Hindlimb muscle (tissue), 1 donor: ENCODE data around the gene FUBP3. TPM values are rescaled to one million over a fixed set of nuclear protein-coding genes. Genes with fewer than 3 reads are reported as not detected.
"Not testable (repeated sequence)": the region's sequence is repeated elsewhere in the genome, so short reads cannot be mapped to it uniquely, and the experiment has no call there.

Source experiments
- DNase-seq: peaks from one replicate; pipeline ENCODE4 v3.0.0-alpha.2; 2013
- polyA plus RNA-seq: library from polyadenylated mRNA; unstranded; fragments of 120-200 nt; gene quantifications from one replicate; pipeline ENCODE4 v1.2.1, GENCODE V29; 2013; ENCODE audit not compliant: insufficient read length

FUBP3 gene
- polyA plus RNA-seq, 1 donor = 43.4 TPM

DNA sequence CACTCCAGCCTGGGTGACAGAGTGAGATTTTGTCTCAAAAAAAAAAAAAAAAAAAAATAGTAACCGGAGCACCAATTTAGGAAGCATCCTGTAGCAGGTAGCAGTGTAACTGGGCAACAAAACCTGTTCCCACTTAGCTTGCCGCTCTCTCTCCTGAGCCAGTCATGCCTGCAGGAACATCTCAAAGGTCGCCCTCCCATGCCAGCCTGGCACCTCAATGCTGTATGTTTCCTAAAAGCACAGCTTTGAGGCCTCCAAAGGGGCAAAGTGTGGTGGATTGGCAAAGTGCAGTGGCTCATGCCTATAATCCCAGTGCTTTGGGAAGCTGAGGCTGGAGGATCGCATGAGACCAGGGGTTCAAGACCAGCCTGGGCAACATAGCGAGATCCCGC lies 22.3 kb upstream of the FUBP3 start:
- DNase-seq = no peak

DNA sequence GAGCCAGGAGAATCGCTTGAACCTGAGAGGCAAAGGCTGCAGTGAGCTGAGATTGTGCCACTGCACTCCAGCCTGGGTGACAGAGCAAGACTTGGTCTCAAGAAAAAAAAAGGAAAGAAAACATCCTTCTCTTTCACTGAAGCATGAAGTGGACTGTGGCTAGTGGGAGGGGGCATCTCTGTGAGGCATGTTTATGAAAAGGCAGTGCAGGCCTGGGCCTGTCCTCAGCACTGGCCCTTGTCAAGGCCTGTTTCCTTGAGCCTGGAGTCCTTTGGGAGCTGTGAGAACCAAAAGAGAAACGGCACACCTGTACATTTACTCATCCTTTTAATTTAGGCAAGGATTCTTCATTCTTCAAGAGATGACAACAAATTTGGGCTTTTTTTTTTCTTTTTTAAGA lies 18.3 kb upstream of the FUBP3 start:
- DNase-seq = no peak

DNA sequence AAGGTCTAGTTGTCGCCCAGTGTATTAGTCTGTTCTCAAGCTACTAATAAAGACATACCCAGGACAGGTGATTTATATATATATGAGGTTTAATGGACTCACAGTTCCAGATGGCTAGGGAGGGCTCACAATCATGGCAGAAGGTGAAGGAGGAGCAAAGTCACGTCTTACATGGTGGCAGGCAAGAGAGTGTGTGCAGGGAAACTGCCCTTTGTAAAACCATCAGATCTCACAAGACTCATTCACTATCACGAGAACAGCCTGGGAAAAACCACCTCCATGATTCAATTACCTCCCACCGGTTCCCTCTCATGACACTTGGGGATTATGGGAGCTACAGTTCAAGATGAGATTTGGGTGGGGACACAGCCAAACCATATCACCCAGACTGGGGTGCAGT lies 16.9 kb upstream of the FUBP3 start:
- DNase-seq = not testable (repeated sequence)

DNA sequence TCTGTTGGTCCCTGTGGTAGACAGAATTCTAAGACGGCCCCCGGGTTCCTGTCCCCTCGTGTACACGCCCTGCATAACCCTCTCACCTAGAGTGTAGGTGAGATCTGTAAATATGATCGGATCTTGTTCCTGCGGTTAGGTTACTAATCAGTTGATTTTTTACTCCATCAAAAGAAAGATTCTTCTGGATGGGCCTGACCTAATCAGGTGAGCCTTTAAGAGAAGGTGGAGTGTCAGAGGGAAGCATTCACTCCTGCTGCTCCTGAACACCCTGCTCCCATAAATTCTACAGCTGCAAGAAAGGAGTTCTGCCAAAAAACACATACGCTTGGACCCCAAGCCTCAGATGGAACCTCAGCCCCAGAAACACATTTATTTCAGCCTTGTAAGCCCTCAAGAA lies 15.6 kb upstream of the FUBP3 start:
- DNase-seq = no peak

DNA sequence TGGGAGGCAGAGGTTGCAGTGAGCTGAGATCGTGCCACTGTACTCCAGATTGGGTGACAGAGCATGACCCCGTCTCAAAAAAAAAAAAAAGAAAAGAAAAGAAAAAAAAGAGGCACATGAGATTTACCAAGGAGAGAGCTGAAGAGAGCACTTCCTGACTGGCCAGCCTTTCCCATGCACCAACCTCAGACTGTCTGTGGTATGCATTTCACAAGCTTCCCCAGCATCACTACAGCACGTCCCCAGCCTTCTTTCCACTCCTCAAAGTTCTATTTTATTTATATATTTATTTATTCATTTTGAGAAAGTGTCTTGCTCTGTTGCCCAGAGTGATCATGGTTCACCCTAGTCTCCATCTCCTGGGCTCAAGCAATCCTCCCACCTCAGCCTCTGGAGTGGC lies 13.6 kb upstream of the FUBP3 start:
- DNase-seq = no peak

DNA sequence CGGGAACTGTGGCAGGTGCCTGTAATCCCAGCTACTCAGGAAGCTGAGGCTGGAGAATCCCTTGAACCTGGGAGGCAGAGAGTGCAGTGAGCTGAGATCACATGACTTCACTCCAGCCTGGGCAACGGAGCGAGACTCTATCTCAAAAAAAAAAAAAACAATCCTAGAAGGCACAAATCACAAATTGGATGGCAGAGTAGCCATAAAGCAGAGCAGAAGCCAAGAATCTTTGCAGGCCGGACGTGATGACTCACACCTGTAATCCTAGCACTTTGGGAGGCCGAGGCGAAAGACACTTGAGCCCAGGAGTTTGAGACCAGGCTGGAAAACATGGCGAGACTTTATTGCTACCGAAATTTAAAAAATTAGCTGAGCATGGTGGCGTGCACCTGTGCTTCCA lies 9.2 kb upstream of the FUBP3 start:
- no peak for DNase-seq

DNA sequence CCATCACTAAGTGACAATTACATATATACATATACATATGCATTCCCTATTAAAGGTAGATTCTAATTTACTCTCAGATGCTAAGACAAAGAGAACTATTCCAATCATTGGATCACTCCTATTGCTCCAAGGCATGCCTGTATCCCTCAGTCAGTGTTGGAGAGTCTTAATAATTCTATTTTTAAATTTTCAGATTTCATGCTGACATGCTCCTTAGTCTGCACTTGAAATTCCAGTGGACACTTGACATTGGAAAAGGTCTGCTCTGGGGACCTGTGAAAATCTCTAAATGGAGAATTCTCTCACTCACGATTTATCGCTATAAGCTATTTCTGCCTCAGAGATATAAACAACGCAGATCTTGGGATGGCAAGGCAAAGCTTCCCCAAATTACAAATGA lies 3.9 kb upstream of the FUBP3 start:
- no peak for DNase-seq

DNA sequence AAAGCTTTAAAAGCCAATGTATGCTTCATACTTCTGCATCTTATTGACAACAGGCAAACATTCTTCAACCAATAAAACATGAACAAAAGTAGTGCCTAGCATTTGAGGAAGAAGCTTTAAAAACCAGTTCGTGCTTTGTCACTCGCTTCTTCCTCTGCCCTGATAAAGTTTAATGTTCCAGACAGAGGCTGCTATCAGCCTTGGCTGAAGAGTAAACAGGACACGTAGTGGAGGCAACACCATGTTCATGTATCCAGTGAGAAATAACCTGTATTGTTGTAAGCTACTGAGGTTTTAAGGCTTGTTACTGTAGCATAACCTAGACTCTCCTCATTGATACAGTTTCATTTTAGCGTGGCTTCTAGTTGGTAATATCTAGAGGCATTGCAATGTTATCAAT lies 3.2 kb upstream of the FUBP3 start:
- DNase-seq = no peak

DNA sequence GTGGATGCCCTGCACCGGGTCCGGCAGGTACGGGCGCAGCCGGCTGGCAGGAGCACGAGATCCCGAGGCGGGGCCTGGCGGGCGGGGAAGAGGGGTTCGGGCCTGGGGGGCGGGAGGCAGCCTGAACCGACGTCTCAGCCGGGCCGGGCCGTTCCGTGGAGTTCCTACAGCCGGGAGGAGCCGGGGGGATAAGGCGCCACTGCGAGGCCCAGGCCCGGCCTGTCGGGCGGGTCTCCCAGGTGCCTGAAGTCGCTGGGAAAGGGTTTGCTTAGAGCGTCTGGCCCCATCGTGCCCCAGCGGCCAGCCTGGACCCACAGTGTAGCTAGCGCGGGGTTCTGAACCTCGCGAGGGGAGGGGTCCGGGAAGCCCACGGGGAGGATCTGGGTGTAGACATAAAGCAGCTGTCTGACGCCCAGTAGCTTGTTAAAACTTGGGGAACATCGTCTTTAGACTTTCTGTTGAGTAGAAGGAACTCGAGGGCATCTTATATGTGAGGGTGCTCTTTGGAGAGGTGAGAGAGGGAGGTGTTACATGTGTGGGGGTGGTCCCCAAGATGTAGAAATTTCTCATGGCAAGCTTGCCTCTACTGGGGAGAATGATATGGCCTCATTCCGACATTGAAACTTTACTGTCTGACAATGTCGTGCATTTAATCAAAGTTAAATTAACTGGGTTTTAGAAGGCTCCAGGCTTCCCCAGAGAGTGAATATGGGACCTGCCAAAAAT lies 524 bp downstream of the FUBP3 start:
- no peak for DNase-seq

DNA sequence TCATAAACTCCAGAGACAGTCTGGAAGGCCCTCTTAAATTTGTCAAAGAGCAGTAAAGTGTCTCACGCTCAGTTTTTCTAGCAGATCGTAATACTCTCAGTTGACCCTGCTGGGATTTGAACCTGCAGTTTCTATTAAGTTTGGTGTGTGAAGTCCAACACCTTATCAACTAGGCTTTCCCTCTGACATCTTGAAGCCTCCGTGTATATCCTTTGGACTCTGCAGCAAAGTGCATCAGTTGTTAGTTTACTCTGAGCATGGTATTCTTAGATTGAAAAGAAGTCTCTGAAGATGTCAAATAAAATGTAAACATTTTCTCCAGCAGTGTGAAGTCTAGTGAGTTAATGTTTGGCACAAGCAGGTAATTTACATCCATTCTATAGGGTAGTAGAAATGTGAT lies 2.4 kb downstream of the FUBP3 start:
- DNase-seq = no peak

DNA sequence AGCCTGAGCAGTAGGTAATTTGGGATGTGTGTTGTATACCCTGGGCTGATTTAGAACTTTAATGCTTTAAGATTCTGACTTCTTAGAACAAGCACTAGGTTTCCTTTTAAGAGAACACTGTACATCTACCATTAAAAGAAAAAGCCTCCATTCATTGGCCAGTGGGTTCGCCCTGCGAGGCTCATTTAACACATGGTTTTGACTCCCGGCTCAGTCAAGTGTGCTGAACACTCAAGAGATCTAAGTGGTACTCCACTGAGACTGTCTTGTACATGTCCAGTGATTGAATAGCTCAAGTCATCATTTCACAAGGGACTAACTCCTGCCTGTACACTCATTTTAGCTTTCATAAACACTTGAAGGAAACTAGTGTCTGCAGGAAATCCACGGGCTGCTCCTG lies 3.9 kb downstream of the FUBP3 start:
- DNase-seq = no peak

DNA sequence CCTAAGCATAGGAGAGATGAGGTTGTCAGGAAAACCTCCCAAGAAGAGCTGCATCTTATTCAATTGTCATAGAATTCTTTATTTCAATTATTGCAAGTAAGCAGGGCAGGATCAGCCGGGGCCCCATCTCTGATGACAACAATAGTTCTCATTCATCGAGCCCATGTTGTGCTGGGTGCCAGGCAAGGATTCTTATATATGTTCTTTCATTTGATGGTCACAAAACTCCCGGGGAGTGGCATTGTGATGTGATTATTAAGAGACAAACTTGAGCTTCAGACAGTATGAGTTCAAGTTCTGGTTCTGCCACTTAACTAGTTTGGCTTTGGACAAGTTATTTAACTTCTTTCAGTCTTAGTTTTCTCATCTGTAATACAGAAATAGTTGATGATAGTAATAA lies 8.5 kb downstream of the FUBP3 start:
- no peak for DNase-seq

DNA sequence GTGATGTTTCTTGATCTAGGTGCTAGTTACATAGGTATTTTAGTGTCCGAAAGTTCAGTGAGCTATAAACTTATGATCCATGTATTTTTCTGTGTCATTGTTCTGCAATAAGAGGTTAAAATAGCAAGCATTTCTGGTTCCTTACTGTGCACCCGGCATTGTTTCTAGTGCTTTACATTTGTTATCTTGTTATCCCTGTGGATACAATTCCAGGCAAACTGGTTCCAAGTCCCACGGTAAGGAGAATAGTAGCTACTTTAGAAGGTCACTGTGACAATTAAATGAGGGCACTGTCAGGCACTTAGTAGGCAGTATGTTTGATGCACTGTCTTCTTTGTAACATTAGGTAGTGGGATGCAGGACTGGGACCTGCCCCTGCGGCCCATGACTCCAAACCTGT lies 9.0 kb downstream of the FUBP3 start:
- no peak for DNase-seq

DNA sequence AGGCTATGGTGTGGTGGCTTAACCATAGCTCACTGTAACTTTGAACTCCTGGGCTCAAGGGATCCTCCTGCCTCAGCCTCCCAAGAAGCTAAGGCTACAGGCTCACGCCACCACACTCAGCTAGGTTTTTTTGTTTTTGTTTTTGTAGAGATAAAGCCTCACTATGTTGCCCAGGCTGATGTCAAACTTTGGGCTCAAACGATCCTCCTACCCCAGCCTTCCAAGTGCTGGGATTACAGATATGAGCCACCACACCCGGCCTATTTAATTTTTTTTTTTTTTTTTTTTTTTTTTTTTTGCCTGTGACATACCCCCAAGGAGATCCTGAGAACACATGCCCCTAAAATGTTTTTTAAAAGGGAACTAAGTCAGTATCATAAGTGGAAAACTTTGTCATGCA lies 10.4 kb downstream of the FUBP3 start:
- DNase-seq = no peak

DNA sequence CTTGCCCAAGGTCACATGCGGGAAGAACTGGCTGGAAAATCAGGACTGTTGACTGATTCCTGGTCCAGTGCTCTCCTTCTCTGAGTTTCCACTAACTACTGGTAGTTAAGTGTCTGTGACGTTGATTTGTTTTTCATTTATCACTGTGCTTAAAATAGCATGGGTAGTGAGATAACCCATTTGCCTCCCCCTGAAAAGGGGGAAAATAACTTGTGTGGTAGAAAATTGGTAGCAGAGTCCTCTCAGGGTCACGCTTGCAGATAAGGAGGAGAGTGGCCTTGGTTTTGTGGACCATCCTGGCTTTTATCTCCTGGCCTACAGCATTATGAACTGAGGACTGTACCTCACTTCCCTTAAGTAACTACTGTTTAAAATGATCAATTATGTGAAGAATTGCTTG lies 10.9 kb downstream of the FUBP3 start:
- DNase-seq = no peak

DNA sequence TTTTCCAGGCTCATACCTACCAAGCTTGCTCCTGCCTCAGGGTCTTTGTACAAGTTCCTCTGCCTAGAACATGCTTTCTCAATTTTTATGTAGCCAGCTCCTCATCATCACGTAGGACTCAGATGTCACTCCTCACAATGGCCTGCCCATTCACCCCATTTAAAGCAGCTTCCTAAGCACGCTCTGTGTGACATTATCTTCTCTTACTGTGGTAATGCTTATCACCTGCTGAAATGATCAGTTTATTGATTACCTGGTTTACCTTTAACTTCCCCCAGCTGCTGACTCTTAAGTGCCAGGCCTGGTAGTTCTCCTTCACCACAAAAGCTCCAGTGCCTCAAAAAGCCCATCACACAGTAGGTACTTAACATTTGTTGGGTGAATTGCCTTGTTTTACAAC lies 13.6 kb downstream of the FUBP3 start:
- DNase-seq = no peak

DNA sequence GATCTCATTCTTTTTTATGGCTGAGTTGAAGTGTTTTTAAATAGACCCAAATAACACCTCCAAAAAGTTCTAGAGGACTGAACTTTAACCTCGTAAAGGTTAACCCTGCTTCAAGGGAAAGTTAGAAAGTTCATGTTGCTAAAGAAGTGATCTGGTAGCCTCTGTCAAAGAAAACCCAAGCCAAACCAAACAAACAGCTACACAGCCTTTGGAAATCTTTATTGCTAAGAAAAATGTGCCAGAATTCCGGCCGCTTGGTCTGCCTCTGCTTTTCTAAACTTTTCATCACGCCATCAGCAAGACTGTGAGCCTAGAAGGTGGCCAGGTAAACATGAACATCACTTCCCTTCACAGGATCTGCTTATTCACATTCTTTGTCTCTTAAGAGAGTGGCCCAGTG lies 17.9 kb downstream of the FUBP3 start:
- no peak for DNase-seq

DNA sequence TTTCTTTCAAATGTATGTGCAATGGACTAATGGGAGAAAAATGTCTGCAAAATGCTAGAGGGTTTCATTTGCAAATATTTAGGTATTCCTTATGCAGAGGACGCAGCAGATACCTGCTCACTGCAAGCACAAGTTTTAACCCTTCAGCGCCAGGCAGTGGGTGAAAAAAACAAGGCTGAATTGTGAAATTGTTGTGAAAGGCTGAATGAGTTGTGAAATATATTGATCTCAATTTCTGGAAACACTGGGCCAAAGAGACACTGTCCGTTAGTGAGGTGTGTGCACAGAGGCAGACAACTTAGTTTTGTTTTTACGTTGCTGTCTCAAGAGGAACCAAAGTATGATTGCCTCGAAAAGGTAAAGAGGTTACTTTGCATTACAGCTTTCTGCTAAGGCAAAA lies 18.8 kb downstream of the FUBP3 start:
- DNase-seq = no peak

DNA sequence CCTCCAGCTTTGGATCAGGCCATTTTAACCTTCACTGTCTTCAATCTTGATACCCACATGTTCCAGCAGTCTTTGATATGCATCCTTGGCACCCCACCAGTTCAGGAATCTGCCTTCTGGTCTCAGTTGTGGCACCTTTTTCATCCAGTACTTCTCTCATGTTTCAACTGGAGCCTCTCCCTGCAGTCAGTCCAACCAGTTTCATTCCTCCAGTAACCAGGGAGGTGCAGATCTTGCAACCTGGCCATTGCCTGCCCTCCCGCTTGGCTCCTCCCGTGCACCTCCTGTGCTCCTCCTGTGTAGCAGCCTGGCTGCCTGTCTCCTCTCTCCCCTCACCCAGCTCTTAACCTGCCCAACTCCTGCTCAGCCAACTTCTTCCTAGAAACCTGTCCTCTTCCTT lies 20.2 kb downstream of the FUBP3 start:
- no peak for DNase-seq

DNA sequence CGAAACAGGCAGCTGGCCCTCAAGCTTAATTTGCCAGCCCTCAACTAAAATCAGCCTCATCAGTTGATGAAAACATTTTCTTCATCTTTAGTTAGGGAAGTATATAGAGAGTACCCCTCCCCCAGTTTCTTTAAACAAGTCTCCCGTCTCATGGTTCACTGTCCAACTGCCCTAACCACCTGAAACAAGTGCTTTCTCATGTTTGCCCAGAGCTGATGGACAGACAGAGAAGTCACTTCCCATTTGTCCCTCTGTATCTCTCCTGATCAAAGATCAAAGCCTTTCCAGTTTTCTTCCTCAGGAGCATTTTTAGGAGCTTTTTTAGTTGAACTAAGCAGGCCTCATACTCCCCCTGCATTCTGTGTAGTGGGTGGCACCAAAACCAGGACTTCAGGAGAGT lies 21.7 kb downstream of the FUBP3 start:
- no peak for DNase-seq

DNA sequence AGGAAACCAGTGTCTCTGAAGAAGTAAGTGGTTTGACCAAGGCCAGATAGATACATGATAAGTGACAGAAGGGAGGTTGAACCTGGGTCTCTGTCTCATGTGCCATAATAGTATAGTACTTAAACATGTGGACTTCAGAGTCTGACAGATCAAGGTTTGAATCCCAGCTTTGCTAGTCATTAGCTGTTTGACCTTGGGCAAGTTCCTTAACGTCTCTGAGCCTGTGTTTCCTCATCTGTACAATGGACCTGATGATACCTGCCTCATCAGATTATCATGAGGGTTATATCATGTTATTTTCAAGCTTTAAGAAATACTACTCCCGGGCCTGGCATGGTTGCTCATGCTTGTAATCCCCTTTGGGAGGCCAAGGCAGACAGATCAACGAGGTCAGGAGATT lies 24.9 kb downstream of the FUBP3 start:
- no peak for DNase-seq

DNA sequence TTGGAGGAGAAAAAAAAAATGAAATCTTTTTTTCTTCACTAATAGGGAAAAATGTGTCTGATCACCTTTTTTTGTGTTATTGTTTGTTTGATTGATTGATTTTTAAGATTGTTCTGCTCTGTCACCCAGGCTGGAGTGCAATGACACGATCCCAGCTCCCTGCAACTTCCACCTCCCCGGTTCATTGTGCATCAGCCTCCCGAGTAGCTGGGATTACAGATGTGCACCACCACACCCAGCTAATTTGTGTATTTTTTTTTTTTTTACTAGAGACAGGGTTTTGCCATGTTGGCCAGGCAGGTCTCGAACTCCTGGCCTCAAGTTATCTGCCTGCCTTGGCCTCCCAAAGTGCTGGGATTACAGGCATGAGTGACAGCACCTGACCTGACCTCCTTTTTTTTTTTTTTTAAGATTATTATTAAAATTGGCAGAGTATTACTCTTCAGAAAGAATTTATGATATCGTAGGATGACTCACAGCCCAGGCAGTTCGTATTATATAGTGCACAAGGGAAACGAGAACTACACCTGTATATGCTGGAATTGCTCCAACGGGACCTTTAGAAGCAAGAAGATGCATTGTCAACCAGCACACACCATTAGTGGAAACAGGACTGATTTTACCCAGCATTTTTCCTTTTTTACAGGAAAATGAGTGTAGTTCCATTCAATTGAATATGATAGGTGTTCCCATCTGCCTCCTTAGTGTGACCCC lies 27.7 kb downstream of the FUBP3 start:
- DNase-seq = no peak

DNA sequence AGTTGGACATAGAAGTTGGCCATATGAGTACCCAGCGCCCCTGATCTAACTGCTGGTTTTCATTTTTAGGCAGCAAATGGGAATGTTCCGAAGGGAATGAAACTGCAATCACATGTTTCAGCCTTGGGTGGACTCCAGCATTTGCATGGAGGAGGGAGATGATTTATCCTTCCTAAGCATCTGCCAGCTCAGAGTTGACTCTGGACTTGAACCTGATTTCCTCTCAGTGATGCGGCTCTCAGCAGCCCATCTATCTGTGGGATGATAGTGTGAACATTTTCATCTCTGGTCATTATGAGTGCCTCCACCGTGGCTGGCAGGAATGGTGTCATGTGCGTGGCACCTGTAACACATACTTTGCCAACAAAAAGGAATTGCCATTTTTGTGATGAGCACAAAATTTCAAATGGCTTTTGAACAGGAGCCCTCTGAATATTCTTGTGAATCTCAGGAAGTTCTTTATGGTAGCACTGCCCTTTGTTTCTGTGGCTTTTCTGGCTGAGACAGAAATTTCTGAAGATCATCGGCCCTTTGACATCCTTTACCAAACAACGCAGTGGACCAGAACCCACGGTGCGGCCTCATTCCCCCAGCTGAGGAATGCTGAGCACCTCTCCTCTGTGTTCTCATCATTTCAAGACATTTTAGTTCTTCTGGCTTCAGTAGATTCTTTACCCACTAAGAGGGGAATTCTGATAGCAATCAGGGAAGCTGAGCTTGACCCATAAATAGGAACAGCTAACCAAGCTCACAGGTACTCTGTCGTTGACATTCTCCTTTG lies 28.5 kb downstream of the FUBP3 start:
- peak; percentile 36 for DNase-seq
